Central memory CD4-positive, alpha-beta T cell (primary cell): ENCODE data around the gene GPR62.
"Not testable (repeated sequence)": the region's sequence is repeated elsewhere in the genome, so short reads cannot be mapped to it uniquely, and the experiment has no call there.

ENCODE experiments used
- DNase-seq: peaks from one replicate; pipeline ENCODE4 v3.0.0; 2022
- total RNA-seq, 3 experiments: gene quantifications; one replicate each; lab custom pipeline; 2026; lab: John Stamatoyannopoulos, UW

The GPR62 gene
- 0 to 0.05 (median 0) reads per million in 3 experiments for total RNA-seq

GRCh38 chr3:51955175-51955892 lies at the start of gene GPR62:
GPR62 (plus strand) TSS chr3:51955381; CDS start chr3:51955653, 272 bp downstream.
- no peak for DNase-seq

- DNase-seq, result no peak
Measured at GRCh38 chr3:51908026-51908425, 47.2 kb upstream of the GPR62 start.

GRCh38 chr3:51916418-51916817 lies 38.8 kb upstream of the GPR62 start:
- DNase-seq, result no peak

- no peak for DNase-seq
Measured at GRCh38 chr3:51921081-51921578, 34.1 kb upstream of the GPR62 start.

- no peak for DNase-seq
Measured at GRCh38 chr3:51927061-51927977, 27.9 kb upstream of the GPR62 start.

- no peak for DNase-seq
Measured at GRCh38 chr3:51928438-51928837, 26.7 kb upstream of the GPR62 start.

- DNase-seq, result not testable (repeated sequence)
Measured at GRCh38 chr3:51928981-51929380, 26.2 kb upstream of the GPR62 start.

GRCh38 chr3:51929420-51930003 lies 25.7 kb upstream of the GPR62 start:
- DNase-seq, result no peak

- DNase-seq, result no peak
Measured at GRCh38 chr3:51930439-51930838, 24.7 kb upstream of the GPR62 start.

- DNase-seq, result no peak
Measured at GRCh38 chr3:51931756-51932155, 23.4 kb upstream of the GPR62 start.

GRCh38 chr3:51932471-51933370 lies 22.5 kb upstream of the GPR62 start:
- DNase-seq, result no peak

- DNase-seq, result no peak
Measured at GRCh38 chr3:51933471-51934138, 21.6 kb upstream of the GPR62 start.

GRCh38 chr3:51934139-51934850 lies 20.9 kb upstream of the GPR62 start:
- DNase-seq, result no peak

GRCh38 chr3:51934991-51935885 lies 19.9 kb upstream of the GPR62 start:
- DNase-seq, result no peak

GRCh38 chr3:51935886-51936755 lies 19.1 kb upstream of the GPR62 start:
- DNase-seq, result no peak

- DNase-seq, result no peak
Measured at GRCh38 chr3:51937014-51937413, 18.2 kb upstream of the GPR62 start.

GRCh38 chr3:51937611-51938450 lies 17.4 kb upstream of the GPR62 start:
- DNase-seq, result no peak
